DND-41 (cell line): ENCODE results near the gene MBD1.

Source experiments
- ATAC-seq: fragments of 200-7000 bp; cut with Tn5 transposase; 3 replicates; pipeline ENCODE4 v1.9.1; 2021; ENCODE audit warnings: low read depth; ENCODE audit not compliant: insufficient read depth
- DNase-seq: peaks from one replicate; pipeline ENCODE4 v3.0.0-alpha.2; 2020
- H2AFZ ChIP-seq: 2 replicates; pipeline ENCODE4 v1.6.0; 2012; ENCODE audit warnings: low read depth, low read length
- H3K27ac ChIP-seq: 2 replicates; pipeline ENCODE4 v1.5.1; 2012; ENCODE audit warnings: low read length, inconsistent platforms
- H3K27me3 ChIP-seq: fragments of 200-600 bp; sonication (generic); 2 replicates; pipeline ENCODE4 v1.6.0; 2012; ENCODE audit warnings: low read length, mild to moderate bottlenecking, inconsistent platforms; ENCODE audit not compliant: insufficient read depth, poor library complexity
- H3K36me3 ChIP-seq: 2 replicates; pipeline ENCODE4 v1.5.1; 2012; ENCODE audit warnings: low read length, inconsistent platforms; ENCODE audit not compliant: insufficient read depth
- H3K4me1 ChIP-seq: 2 replicates; pipeline ENCODE4 v1.5.1; 2012; ENCODE audit warnings: mild to moderate bottlenecking, low read length; ENCODE audit not compliant: insufficient read depth
- H3K4me2 ChIP-seq: 2 replicates; pipeline ENCODE4 v1.6.0; 2012; ENCODE audit warnings: mild to moderate bottlenecking, moderate library complexity, low read length, inconsistent platforms; ENCODE audit not compliant: insufficient read depth
- H3K4me3 ChIP-seq, 2 experiments: fragments of 200-600 bp in 1 of 2; shearing (Covaris generic) in 1 of 2; 2 replicates each; pipeline ENCODE4 v1.5.1; 2012 to 2016; ENCODE audit warnings: inconsistent platforms in 2 of 2, low read length in 2 of 2, mild to moderate bottlenecking in 2 of 2, low read depth in 1 of 2, moderate library complexity in 1 of 2
- H3K79me2 ChIP-seq: 2 replicates; pipeline ENCODE4 v1.6.0; 2012; ENCODE audit warnings: low read length, inconsistent platforms; ENCODE audit not compliant: insufficient read depth
- H3K9ac ChIP-seq: 2 replicates; pipeline ENCODE4 v1.6.0; 2012; ENCODE audit warnings: low read depth, mild to moderate bottlenecking, inconsistent platforms, low read length, moderate library complexity
- H3K9me3 ChIP-seq: 2 replicates; pipeline ENCODE4 v1.5.1; 2012; ENCODE audit warnings: low read length, moderate library complexity, mild to moderate bottlenecking, inconsistent platforms; ENCODE audit not compliant: insufficient read depth, severe bottlenecking
- H4K20me1 ChIP-seq: 2 replicates; pipeline ENCODE4 v1.6.0; 2012; ENCODE audit warnings: low read length; ENCODE audit not compliant: insufficient read depth
- EZH2 ChIP-seq: IDR thresholded peaks from 3 replicates; pipeline ENCODE4 v1.6.1; 2012; ENCODE audit warnings: borderline replicate concordance, low read depth, mild to moderate bottlenecking, moderate library complexity, low read length, inconsistent platforms; ENCODE audit not compliant: severe bottlenecking
- TF ChIP-seq, protein P1 (sequence below): IDR thresholded peaks from 2 replicates; pipeline ENCODE4 v1.5.1; 2012; ENCODE audit warnings: borderline replicate concordance, low read length, moderate library complexity, mild to moderate bottlenecking; ENCODE audit not compliant: poor library complexity, severe bottlenecking; ENCODE audit errors: extremely low read depth

MBD1 gene

GRCh38 chr18:50266248-50266704 lies 15.0 kb downstream of the MBD1 start, which contains the start of gene CFAP53:
Gene CFAP53 (minus strand): TSS chr18:50266495. CDS start chr18:50266404, 91 bp downstream.
- Histone ChIP-seq H2AFZ (peak within 1 kb of the TSS; percentile 82), H3K79me2 (no peaks in the 10 kb centered on the region), H3K27me3 (no peaks in the 10 kb centered on the region), H3K9ac (peak within 1 kb of the TSS; percentile 49), H3K27ac (peak within 1 kb of the TSS; percentile 53), H3K4me2 (peak within 1 kb of the TSS; percentile 90), H3K36me3 (peaks cover 31% of the 10 kb centered on the region), H3K4me3 (peak within 1 kb of the TSS; percentile 29 to 80; a peak in 3 of 4 replicates), H4K20me1 (no peaks in the 10 kb centered on the region), H3K4me1 (peaks cover 22% of the 10 kb centered on the region), H3K9me3 (no peaks in the 10 kb centered on the region)
- no peak for TF ChIP-seq EZH2
- TF ChIP-seq, protein P1, sequence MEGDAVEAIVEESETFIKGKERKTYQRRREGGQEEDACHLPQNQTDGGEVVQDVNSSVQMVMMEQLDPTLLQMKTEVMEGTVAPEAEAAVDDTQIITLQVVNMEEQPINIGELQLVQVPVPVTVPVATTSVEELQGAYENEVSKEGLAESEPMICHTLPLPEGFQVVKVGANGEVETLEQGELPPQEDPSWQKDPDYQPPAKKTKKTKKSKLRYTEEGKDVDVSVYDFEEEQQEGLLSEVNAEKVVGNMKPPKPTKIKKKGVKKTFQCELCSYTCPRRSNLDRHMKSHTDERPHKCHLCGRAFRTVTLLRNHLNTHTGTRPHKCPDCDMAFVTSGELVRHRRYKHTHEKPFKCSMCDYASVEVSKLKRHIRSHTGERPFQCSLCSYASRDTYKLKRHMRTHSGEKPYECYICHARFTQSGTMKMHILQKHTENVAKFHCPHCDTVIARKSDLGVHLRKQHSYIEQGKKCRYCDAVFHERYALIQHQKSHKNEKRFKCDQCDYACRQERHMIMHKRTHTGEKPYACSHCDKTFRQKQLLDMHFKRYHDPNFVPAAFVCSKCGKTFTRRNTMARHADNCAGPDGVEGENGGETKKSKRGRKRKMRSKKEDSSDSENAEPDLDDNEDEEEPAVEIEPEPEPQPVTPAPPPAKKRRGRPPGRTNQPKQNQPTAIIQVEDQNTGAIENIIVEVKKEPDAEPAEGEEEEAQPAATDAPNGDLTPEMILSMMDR: no peak
- peak; percentile 93 for DNase-seq
- peak; percentile 99 for ATAC-seq

- Histone ChIP-seq H3K36me3 (no peaks in the 10 kb centered on the region), H3K4me3 (no peak overlapping the region), H3K9me3 (no peaks in the 10 kb centered on the region), H4K20me1 (no peaks in the 10 kb centered on the region), H3K4me1 (peaks cover 22% of the 10 kb centered on the region), H3K27ac (no peak overlapping the region), H2AFZ (no peak overlapping the region), H3K4me2 (no peak overlapping the region), H3K79me2 (no peaks in the 10 kb centered on the region), H3K27me3 (no peaks in the 10 kb centered on the region), H3K9ac (no peak overlapping the region)
- DNase-seq: no peak
- TF ChIP-seq, protein P1: no peak
- TF ChIP-seq EZH2: no peak
- no peak for ATAC-seq
Observed at GRCh38 chr18:50262977-50263376, 18.3 kb downstream of the MBD1 start.

DNA sequence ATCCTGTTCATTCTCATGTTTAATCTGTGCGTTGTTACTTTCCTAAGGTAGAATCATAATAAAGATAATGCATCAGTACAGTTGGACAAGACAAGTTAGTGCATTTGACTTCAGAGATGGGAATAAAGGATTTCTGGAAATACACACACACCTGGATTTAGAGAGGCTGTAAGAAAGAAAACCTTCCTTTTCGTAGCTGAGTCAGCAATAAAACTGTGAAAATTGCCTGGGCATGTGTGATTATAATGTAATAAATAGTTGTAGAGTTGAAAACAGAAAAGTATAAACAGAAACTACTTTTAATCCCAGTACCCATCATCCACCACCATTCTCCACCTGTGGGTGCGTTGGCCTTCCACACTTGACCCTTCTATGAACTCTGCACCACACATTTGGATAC lies 30.4 kb downstream of the MBD1 start:
- Histone ChIP-seq H3K36me3 (no peaks in the 10 kb centered on the region), H3K9me3 (no peaks in the 10 kb centered on the region), H3K9ac (no peak overlapping the region), H3K4me1 (no peaks in the 10 kb centered on the region), H3K27ac (no peak overlapping the region), H3K4me3 (no peak overlapping the region), H3K79me2 (no peaks in the 10 kb centered on the region), H3K4me2 (no peak overlapping the region), H3K27me3 (no peaks in the 10 kb centered on the region), H2AFZ (no peak overlapping the region), H4K20me1 (no peaks in the 10 kb centered on the region)
- ATAC-seq (no peak), DNase-seq (no peak)
- TF ChIP-seq, protein P1: no peak
- TF ChIP-seq EZH2: no peak
